Activated CD8-positive, alpha-beta memory T cell treated with anti-CD3 and anti-CD28 coated beads for 4 hours (primary cell): Measurements from ENCODE around the gene BRD7.

Experiments
- DNase-seq, 2 donors: peaks; one replicate each; pipeline ENCODE4 v3.0.0-alpha.2; 2020; ENCODE audit warnings: low read depth in 2 of 2

Gene BRD7

GRCh38 chr16:50303605-50304466, 65.0 kb downstream of the BRD7 start:
- DNase-seq: no peak

DNA sequence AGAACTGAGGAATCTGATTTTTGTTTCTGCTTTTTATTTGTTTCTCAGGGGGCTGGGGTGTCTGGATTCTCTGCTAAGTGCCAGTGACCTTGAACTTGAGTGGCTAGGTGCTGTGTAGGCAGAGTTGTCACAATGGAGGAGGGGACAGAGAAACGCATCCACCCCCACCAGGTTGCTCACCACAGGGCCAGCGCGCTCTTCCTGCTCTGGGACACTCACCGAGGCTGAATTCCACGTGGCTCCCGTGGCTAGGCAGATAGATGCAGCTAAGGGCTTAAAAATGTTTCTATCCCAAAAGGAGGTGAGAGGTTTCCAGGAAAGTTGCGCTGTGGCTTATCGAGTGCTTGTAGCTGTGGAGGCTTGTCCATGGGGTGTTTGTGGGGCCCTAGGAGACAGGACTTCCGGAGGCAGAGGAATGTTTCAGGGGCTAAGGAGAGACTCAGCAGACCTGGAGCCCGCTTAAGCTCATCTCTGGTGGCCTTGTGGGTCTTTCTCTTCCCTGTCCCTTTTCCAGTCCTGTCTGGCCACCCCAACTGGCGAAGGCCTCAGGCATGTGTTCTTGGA, 65.7 kb downstream of the BRD7 start:
- DNase-seq: no peak

DNA sequence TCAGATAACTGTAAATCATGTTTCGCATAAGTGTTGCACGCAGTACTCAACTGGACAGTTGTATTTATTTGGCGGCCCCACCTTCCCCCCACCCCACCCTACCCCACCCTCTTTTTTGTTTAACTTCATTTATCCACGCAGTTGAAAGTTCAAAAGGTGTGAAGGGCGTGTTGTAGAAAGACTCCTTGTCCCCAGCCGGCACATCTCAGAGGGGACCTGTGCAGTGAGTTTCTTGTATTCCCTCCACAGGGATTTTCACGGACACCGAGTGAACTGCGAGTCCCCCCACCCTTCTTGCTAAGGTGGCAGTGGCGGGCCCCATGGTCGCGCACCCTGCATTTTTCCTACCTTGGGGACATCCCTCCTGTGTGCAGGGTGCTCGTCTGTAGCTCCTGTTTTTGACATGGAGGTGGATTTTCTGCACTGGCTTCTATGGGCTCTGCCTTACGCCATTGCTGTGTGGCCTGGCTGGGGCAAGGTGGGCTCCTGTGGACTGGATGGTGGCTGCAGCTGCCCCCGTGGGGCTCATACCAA, 66.2 kb downstream of the BRD7 start:
- no peak for DNase-seq

DNA sequence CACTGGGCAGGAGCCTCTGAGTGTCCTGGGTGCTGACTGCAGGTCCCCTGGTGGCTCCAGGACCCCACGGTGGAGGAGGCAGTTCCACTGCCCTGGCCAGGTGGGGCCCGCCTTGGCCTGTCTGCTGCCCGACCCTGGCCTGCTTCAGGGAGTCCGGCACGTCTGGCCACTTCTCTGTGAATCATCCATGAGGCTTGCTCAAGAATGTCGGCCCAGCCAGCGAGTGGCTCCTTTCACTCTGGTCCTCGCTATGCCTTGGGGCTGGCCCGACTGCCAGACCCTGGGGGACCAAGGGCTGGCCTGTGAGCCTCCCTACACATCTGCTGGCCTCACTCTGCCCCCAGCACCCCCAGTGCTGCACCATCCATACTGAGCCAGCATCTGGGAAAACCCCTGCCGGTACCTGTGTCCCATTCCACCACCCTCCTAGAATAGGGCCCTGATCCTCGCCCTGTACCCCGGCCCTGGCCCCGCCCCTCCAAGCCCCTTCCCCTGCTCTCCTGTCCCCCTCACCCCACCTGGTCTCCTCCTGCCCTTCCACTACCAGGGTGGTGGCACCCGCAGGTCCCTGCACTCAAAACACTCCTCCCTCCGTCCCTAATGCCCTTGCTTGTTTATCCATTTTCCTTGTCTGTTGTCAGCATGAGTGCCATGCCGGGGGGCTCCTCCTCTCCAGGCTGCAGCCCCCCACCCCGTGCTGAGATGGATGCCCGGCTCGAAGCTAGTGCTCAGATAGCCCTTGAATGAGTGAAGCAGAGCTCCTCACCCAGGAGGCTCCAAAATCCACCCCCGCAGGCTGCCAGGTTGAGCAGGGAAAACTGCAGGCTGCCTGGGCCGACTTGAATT, 66.9 kb downstream of the BRD7 start:
- no peak for DNase-seq

- DNase-seq: no peak
These were observed 67.7 kb downstream of the BRD7 start for GRCh38 chr16:50300942-50301625.

DNA sequence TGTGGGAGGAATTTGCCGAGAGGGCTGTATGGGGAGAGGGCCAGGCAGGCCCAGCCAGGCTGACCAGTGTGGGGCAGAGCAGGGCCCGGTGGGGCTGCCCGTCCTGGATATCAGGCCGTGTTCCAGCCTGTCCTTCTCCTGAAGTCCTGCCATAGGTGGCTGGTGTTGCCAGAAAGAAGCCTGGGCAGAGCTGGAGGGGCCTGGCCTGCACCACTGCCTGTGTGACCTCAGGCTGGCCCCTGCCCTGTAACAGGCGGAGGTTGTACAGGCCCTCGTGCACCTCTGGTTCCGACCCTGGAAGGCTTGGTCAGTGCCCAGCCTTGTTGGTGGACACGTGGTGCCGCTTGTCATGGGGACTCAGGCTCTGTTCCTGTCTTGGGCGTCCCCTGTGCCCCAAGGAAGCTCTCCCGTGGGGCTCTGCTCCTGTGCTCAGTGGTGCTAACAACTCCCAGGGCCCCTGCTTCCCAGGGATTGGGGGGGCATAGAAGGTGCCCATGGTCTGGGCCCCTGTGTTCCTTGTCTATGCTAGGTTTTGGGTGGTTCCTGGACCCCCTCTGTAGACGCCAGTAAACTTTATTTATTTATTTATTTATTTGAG, 69.2 kb downstream of the BRD7 start:
- no peak for DNase-seq

GRCh38 chr16:50298591-50299507, 69.9 kb downstream of the BRD7 start:
- DNase-seq: no peak

GRCh38 chr16:50298075-50298460, 70.7 kb downstream of the BRD7 start:
- DNase-seq: no peak

GRCh38 chr16:50297301-50298074, 71.3 kb downstream of the BRD7 start:
- no peak for DNase-seq

DNA sequence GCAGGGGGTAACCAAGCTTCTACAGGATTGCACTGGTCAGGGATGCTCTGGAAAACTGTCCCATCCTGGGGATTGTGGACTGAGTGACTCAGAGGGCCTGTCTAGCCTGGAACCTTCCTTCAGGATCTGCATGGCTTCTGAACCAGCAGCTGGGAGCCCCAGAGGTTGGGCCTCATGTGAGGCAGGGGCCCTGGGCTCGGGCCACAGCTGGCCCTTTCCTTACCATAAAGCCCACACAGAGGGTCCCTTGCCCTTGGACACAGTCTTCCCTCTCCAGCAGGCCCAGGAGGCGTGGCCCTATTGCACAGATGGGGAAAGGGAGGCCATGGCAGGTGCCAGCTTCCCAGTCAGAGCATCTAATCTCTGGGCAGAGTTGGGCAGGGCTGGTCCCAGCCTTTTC, 72.0 kb downstream of the BRD7 start:
- no peak for DNase-seq

GRCh38 chr16:50295541-50296132, 73.2 kb downstream of the BRD7 start:
- DNase-seq: no peak

- DNase-seq: no peak
These were observed 73.8 kb downstream of the BRD7 start for GRCh38 chr16:50294955-50295354.

GRCh38 chr16:50293994-50294855, 74.6 kb downstream of the BRD7 start:
- DNase-seq: no peak

DNA sequence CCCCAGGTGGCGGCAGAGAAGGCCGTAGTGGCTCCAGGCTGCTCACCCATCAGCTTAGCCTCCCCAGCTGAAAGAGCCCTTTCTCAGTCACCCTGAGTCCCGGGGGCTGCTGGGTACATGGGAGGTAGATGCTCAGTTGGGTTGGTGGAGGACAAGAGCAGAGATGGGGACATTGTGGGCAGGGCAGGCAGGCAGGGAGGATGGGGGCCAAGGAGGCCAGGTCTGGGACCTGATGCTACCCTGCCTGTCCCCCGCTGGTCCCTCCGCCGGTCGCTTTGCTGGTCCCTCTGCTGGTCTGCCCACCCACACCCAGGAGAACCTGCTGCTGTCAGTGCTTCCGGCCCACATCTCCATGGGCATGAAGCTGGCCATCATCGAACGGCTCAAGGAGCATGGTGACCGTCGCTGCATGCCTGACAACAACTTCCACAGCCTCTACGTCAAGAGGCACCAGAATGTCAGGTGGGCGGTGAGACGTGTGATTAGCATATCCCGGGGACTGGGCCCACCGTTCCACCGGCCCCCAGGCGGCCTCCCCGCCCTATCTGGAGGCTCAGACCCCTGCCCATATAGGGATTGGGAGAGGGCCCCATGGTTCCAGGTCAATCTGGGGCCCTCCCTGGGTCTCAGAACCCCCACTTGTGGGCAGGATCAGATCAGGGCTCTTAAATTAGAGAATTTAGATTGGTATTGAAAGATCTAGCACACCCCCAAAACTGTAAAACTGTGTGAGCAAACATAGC, 75.6 kb downstream of the BRD7 start:
- no peak for DNase-seq

DNA sequence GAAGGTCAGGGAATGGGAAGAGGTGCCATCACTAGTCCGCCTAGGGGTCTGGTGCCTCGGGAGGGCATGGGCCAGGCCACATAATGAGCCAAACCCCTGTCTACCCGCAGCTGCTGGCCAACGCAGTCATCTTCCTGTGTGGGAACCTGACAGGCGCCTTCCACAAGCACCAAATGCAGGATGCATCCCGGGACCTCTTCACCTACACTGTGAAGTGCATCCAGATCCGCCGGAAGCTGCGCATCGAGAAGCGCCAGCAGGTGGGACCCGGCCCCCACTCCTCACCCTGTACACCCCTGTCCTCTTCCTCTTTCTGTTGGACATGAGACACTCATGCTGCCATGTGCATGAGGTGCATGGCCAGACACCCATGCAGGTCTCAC, 76.2 kb downstream of the BRD7 start:
- no peak for DNase-seq

DNA sequence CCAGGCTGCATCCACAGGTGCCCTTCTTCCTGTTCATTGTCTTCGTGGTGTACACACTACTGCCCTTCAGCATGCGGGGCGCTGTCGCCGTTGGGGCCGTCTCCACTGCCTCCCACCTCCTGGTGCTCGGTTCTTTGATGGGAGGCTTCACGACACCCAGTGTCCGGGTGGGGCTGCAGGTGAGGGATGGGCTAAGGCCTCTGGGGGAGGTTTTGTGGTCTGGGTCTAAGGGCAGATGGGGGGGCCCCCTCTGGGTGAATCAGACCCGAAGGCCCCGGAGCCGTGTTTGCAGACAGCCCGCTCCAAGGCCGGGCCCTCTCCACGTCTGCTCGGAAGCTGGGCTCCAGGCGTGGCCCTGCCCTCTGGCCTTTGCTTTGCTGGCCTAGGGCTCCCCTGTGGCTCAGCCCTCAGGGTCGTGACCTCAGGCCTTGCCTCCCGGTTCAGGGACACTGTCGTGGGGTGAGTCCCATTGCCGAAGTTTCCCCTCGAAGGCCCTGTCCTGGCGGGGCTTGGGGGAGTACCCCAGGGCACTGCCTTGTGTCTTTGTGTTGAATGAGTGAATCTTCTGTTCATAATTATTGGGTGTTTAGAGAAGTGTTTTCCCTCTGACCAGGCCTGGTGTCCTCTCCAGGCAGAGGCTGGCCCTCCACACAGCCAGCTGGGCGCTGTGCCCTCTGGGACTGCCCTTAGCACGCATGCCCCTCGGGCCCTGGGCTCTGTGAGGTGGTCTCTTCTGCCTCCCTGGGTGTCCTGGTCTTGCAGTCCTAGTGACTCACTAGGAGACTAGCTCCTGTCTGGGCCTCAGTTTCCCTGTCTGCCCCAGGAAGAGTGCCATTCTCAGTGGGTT, 76.8 kb downstream of the BRD7 start:
- no peak for DNase-seq

- DNase-seq: no peak
These were observed 77.9 kb downstream of the BRD7 start for GRCh38 chr16:50290856-50291255.
